Measurements from ENCODE around the gene ETF1. TPM values are rescaled to one million over a fixed set of nuclear protein-coding genes. Genes with fewer than 3 reads are reported as not detected.

Gene ETF1
- total RNA-seq, 4 donors from 2014 or later, result 64.9 to 84.9 (median 80.4) TPM

DNA sequence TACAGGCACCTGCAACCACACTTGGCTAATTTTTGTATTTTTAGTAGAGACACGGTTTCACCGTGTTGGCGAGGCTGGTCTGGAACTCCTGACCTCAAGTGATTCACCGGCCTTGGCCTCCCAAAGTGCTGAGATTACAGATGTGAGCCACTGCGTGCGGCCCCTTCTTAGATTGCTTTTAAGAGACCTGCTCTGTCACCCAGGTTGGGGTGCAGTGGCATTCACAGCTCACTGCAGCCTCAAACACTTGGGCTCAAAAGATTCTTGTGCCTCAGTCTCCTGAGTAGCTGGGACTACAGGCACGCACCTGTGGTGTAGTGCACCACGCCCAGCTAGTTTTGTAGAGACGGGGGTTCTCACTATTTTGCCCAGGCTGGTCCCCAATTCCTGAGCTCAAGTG, 21.2 kb upstream of the ETF1 start:
- DNase-seq, result no peak
- TF ChIP-seq CTCF (IDR thresholded peaks at IDR 0.05) (no peak), POLR2A (IDR thresholded peaks at IDR 0.05) (no peak)
- Histone ChIP-seq H3K27ac (no peak overlapping the region), H3K27me3 (no peaks in the 10 kb centered on the region), H3K36me3 (peaks cover 59 to 65% of the 10 kb centered on the region in 2 donors), H3K4me1 (peaks cover 7 to 19% of the 10 kb centered on the region in 2 donors), H3K4me3 (replicated peaks in 1 of 3) (no peak overlapping the region), H3K9me3 (no peaks in the 10 kb centered on the region)
- 84 to 88% methylated on average over 9 of the region's 9 CpGs for WGBS, 2 donors
- intact Hi-C loops (cut with DNase I), result no loop called here

DNA sequence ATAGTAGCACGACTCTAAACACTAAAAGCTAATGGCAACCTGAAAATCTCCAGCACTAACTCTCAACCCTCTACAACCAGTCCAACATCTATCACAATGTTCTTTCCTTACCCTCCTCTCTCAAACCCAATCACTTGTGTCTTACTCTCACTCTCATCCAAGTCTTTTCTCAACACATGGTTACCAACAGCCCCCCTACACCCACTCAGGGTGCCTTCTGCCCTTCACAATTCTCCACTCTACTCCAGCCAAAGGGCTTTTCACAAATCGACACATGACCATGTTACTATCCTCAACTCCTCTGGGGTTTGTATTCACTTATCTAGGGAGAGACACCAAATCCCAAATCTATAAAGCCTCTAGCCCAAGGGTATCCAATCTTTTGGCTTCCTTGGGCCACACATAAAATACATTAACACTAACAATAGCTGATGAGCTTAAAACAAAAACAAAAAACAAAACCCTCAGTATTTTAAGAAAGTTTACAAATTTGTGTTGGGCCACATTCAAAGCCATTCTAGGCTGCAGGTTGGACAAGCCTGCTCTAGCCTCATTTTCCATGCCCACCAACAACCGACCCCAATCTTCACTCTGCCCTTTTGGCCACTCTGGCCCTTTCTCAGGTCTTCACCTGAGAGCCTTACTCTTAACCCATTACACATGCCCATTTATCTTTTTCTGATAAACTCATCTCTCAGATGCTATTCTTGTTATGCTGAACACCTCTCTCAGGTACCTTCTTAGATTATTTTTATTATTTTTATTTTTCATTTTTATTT, 20.5 kb upstream of the ETF1 start:
- no peaks in the 10 kb centered on the region for H3K9me3 ChIP-seq
- peaks cover 58 to 65% of the 10 kb centered on the region in 2 donors for H3K36me3 ChIP-seq
- TF ChIP-seq POLR2A (IDR thresholded peaks at IDR 0.05) (no peak), CTCF (IDR thresholded peaks at IDR 0.05) (no peak)
- no peak overlapping the region for H3K27ac ChIP-seq
- no peak for DNase-seq
- intact Hi-C loops (cut with DNase I), result no loop called here
- H3K4me3 ChIP-seq (replicated peaks in 1 of 3), result no peak overlapping the region
- no peaks in the 10 kb centered on the region for H3K27me3 ChIP-seq
- peaks cover 7 to 20% of the 10 kb centered on the region in 2 donors for H3K4me1 ChIP-seq
- WGBS, 2 donors, result 82 to 90% methylated on average over 3 of the region's 3 CpGs

DNA sequence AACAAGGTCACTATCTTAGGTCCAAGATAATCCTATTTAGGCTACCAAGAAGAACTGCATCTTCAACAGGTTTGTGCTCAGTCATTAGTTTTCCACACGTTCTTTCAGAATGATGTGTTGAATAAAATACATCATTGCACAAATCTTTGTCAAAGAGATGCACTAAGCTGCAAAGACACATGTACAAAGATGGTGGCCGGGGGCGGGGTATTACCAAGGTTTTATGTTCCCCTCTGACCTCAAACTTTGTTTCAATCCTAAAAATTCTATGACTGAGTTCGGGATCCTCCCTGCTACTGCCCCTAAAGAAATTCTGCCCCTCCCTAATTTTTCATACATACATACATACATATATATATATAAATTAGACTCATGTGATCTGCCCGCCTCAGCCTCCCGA, 17.9 kb upstream of the ETF1 start:
- Histone ChIP-seq H3K4me1 (peaks cover 7 to 20% of the 10 kb centered on the region in 2 donors), H3K36me3 (peaks cover 56 to 67% of the 10 kb centered on the region in 2 donors), H3K4me3 (replicated peaks in 1 of 3) (no peak overlapping the region), H3K9me3 (no peaks in the 10 kb centered on the region), H3K27ac (peak overlapping the region in 2 of 3 donors; percentile 15 to 36), H3K27me3 (no peaks in the 10 kb centered on the region)
- 97 to 99% methylated on average over 6 of the region's 6 CpGs for WGBS, 2 donors
- no peak for TF ChIP-seq POLR2A (IDR thresholded peaks at IDR 0.05)
- no peak for TF ChIP-seq CTCF (IDR thresholded peaks at IDR 0.05)
- intact Hi-C loops (cut with DNase I), result no loop called here
- DNase-seq, result no peak

- 48 to 60% methylated on average over 7 of the region's 7 CpGs for WGBS, 2 donors
- H3K4me3 ChIP-seq (replicated peaks in 1 of 3), result no peak overlapping the region
- H3K27ac ChIP-seq, result peak overlapping the region in 2 of 3 donors; percentile 15 to 36
- peaks cover 55 to 66% of the 10 kb centered on the region in 2 donors for H3K36me3 ChIP-seq
- DNase-seq, result peak; percentile 92
- H3K4me1 ChIP-seq, result peaks cover 7 to 20% of the 10 kb centered on the region in 2 donors
- no peak for TF ChIP-seq CTCF (IDR thresholded peaks at IDR 0.05)
- no peak for TF ChIP-seq POLR2A (IDR thresholded peaks at IDR 0.05)
- intact Hi-C loops (cut with DNase I), result no loop called here
- no peaks in the 10 kb centered on the region for H3K9me3 ChIP-seq
- no peaks in the 10 kb centered on the region for H3K27me3 ChIP-seq
Measured at GRCh38 chr5:138559937-138560336, 16.9 kb upstream of the ETF1 start.

DNA sequence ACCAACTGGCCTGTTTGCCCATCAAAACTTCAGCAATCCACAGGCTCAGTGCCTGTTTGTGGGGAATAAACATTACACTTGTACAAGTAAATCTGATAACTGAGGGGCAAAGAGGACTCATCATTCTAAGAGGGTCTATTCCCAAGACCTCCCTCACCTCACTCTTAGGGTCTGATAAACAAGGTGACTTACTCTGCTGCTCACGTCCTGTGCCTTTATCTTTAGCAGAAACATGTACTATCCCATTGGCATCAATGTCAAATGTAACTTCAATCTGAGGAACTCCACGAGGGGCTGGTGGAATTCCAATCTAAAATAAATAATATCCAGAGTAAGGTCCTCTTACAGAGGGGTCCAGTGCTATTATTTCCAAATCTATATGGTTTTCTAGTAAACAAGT, 14.6 kb upstream of the ETF1 start:
- TF ChIP-seq POLR2A (IDR thresholded peaks at IDR 0.05) (no peak), CTCF (IDR thresholded peaks at IDR 0.05) (no peak)
- Histone ChIP-seq H3K9me3 (no peaks in the 10 kb centered on the region), H3K4me1 (peaks cover 7 to 20% of the 10 kb centered on the region in 2 donors), H3K36me3 (peaks cover 48 to 66% of the 10 kb centered on the region in 2 donors), H3K27me3 (no peaks in the 10 kb centered on the region), H3K4me3 (replicated peaks in 1 of 3) (no peak overlapping the region), H3K27ac (no peak overlapping the region)
- DNase-seq, result no peak
- intact Hi-C loops (cut with DNase I), result no loop called here
- WGBS, 2 donors, result 91 to 93% methylated on average over 2 of the region's 2 CpGs
